Measurements from ENCODE around the gene PNMA5. TPM values are rescaled to one million over a fixed set of nuclear protein-coding genes. Genes with fewer than 3 reads are reported as not detected.

Gene PNMA5
- polyA plus RNA-seq, 1 experiment = not detected

DNA sequence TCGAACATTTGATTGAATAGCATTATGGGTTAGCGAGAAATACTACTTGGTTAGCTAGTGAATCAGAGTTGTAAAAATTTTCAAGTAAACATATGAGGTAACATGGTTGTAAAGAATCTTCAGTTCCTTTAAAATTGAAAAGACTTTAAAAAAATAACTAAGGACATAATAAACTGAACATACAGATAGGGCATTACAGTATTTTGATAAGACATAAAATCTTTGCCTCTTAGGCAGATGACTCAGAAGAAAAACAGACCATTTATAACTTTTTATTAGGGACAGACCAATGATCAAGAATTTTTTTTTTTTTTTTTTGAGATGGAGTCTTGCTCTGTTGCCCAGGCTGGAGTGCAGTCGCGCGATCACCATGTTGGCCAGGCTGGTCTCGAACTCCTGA is 43.1 kb downstream of the PNMA5 start:
- no peak overlapping the region for H3K4me3 ChIP-seq (ENCODE audit: low read depth, low read length)
- H3K27me3 ChIP-seq (ENCODE audit: control insufficient read depth, insufficient read depth, low read length) = no peaks in the 10 kb centered on the region
- no peaks in the 10 kb centered on the region; the same call in 1 of the 2 replicates for H3K36me3 ChIP-seq (ENCODE audit: control insufficient read depth, insufficient read depth, low read length)
- ChIA-PET POLR2A (no interaction called here), CTCF (no interaction called here)
- TF ChIP-seq, protein P1, sequence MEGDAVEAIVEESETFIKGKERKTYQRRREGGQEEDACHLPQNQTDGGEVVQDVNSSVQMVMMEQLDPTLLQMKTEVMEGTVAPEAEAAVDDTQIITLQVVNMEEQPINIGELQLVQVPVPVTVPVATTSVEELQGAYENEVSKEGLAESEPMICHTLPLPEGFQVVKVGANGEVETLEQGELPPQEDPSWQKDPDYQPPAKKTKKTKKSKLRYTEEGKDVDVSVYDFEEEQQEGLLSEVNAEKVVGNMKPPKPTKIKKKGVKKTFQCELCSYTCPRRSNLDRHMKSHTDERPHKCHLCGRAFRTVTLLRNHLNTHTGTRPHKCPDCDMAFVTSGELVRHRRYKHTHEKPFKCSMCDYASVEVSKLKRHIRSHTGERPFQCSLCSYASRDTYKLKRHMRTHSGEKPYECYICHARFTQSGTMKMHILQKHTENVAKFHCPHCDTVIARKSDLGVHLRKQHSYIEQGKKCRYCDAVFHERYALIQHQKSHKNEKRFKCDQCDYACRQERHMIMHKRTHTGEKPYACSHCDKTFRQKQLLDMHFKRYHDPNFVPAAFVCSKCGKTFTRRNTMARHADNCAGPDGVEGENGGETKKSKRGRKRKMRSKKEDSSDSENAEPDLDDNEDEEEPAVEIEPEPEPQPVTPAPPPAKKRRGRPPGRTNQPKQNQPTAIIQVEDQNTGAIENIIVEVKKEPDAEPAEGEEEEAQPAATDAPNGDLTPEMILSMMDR (IDR thresholded peaks at IDR 0.05; ENCODE audit: insufficient read depth, low read depth, low read length) = no peak
- no peak for DNase-seq (ENCODE audit: low read depth)

- H3K27me3 ChIP-seq (ENCODE audit: control insufficient read depth, insufficient read depth, low read length) = no peaks in the 10 kb centered on the region
- no peaks in the 10 kb centered on the region; the same call in 1 of the 2 replicates for H3K36me3 ChIP-seq (ENCODE audit: control insufficient read depth, insufficient read depth, low read length)
- H3K4me3 ChIP-seq (ENCODE audit: low read depth, low read length) = no peak overlapping the region
- TF ChIP-seq, protein P1 (IDR thresholded peaks at IDR 0.05; ENCODE audit: insufficient read depth, low read depth, low read length) = no peak
- POLR2A ChIA-PET = no interaction called here
- no peak for DNase-seq (ENCODE audit: low read depth)
- CTCF ChIA-PET = no interaction called here
These were observed 44.8 kb downstream of the PNMA5 start for GRCh38 chrX:152949114-152949513.

GRCh38 chrX:152946681-152947080 is 47.2 kb downstream of the PNMA5 start:
- no peaks in the 10 kb centered on the region; the same call in 1 of the 2 replicates for H3K36me3 ChIP-seq (ENCODE audit: control insufficient read depth, insufficient read depth, low read length)
- POLR2A ChIA-PET = no interaction called here
- H3K4me3 ChIP-seq (ENCODE audit: low read depth, low read length) = no peak overlapping the region
- TF ChIP-seq, protein P1 (IDR thresholded peaks at IDR 0.05; ENCODE audit: insufficient read depth, low read depth, low read length) = no peak
- DNase-seq (ENCODE audit: low read depth) = no peak
- CTCF ChIA-PET = no interaction called here
- no peaks in the 10 kb centered on the region for H3K27me3 ChIP-seq (ENCODE audit: control insufficient read depth, insufficient read depth, low read length)

DNA sequence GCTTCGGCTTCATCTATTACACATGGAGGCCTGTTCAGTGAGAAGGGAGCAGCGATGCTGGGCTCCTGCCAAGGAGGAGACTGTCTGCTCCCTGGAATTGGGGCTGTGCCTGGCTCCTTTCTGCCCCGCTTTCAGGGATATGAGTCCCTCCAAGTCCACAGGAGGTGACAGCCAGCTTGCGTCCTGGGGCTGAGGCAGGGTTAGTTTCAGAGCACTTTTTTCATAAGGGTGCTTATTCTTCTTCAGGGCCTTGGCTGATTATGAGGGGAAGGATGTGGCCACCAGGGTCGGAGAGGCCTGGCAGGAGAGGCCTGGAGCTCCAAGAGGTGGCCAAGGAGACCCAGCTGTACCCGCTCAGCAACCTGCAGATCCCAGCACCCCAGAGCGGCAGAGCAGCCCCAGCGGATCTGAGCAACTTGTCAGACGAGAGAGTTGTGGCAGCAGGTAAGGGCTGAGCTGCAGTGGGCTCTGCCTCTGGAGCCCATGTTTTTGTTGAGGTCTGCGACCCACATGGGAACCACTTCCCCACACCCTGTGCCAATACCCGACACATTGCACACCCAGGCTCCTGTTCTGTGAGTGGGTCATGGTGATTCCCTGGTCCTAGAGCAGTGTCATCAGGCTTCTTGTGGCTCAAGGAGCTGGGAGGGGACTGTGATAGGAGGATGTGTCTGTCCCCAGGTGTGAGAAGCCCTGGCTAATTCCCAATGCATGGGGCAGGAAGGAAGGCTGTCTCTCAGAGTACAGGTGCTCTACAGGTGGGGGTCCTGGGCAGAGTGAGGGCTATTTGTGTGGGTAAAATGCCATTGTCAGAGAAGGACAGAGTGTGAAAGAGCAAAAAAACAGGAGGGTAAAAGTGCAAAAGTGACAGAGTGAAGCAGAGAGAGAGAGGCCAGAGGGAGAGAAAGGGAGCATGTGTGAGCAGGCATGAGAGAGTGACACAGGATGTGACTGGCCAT is 48.6 kb downstream of the PNMA5 start:
- ChIA-PET CTCF (no interaction called here), POLR2A (no interaction called here)
- Histone ChIP-seq H3K27me3 (ENCODE audit: control insufficient read depth, insufficient read depth, low read length) (no peaks in the 10 kb centered on the region), H3K4me3 (ENCODE audit: low read depth, low read length) (no peak overlapping the region), H3K36me3 (ENCODE audit: control insufficient read depth, insufficient read depth, low read length) (no peaks in the 10 kb centered on the region; the same call in 1 of the 2 replicates)
- no peak for DNase-seq (ENCODE audit: low read depth)
- TF ChIP-seq, protein P1 (IDR thresholded peaks at IDR 0.05; ENCODE audit: insufficient read depth, low read depth, low read length) = no peak

- Histone ChIP-seq H3K4me3 (ENCODE audit: low read depth, low read length) (no peak overlapping the region), H3K36me3 (ENCODE audit: control insufficient read depth, insufficient read depth, low read length) (no peaks in the 10 kb centered on the region; the same call in 1 of the 2 replicates), H3K27me3 (ENCODE audit: control insufficient read depth, insufficient read depth, low read length) (no peaks in the 10 kb centered on the region)
- TF ChIP-seq, protein P1 (IDR thresholded peaks at IDR 0.05; ENCODE audit: insufficient read depth, low read depth, low read length) = no peak
- ChIA-PET CTCF (interaction anchor here (1.7 to 1.9 kb wide), 2 partner anchors 14 to 494 kb away, joined by 4 to 5 read pairs; no protein-coding TSS in a partner anchor), POLR2A (no interaction called here)
- no peak for DNase-seq (ENCODE audit: low read depth)
These were observed 50.1 kb downstream of the PNMA5 start for GRCh38 chrX:152943826-152944225.
